Activated CD4-positive, CD25-positive, alpha-beta regulatory T cell treated with anti-CD3 and anti-CD28 coated beads, Interleukin-2, amount 50 U/mL, for 24 hours (primary cell): Measurements from ENCODE around the gene LILRA6.
"Not testable (repeated sequence)": the region's sequence is repeated elsewhere in the genome, so short reads cannot be mapped to it uniquely, and the experiment has no call there.

Experiments used
- ATAC-seq, 2 donors: fragments of 150-1000 bp; cut with Tn5 transposase; one replicate each; pipeline ENCODE4 v1.10.0; 2021; ENCODE audit warnings: mild to moderate bottlenecking in 1 of 2, moderate library complexity in 1 of 2

Gene LILRA6

GRCh38 chr19:54262066-54262465 is 19.5 kb upstream of the LILRA6 start:
- no peak for ATAC-seq

GRCh38 chr19:54257116-54257480 is 14.5 kb upstream of the LILRA6 start, which contains the start of gene LILRB5:
LILRB5 (minus strand) TSS chr19:54257273; CDS start chr19:54257193, 80 bp downstream.
- no peak for ATAC-seq

- no peak for ATAC-seq
These were observed 13.9 kb upstream of the LILRA6 start for GRCh38 chr19:54256250-54257115.

- ATAC-seq: no peak
These were observed 12.7 kb upstream of the LILRA6 start for GRCh38 chr19:54255105-54255775.

GRCh38 chr19:54254195-54254906 is 11.8 kb upstream of the LILRA6 start:
- no peak for ATAC-seq

GRCh38 chr19:54253331-54254194 is 11.0 kb upstream of the LILRA6 start:
- ATAC-seq: no peak

GRCh38 chr19:54252845-54253244 is 10.3 kb upstream of the LILRA6 start:
- ATAC-seq: no peak

- no peak for ATAC-seq
These were observed 9.7 kb upstream of the LILRA6 start for GRCh38 chr19:54252243-54252642.

GRCh38 chr19:54248016-54248601 is 5.5 kb upstream of the LILRA6 start:
- ATAC-seq: peak; percentile 75 to 76

- no peak for ATAC-seq
These were observed 4.7 kb upstream of the LILRA6 start for GRCh38 chr19:54247106-54247930.

- ATAC-seq: no peak
These were observed 3.3 kb upstream of the LILRA6 start for GRCh38 chr19:54245936-54246335.

GRCh38 chr19:54243809-54244208 is 1.2 kb upstream of the LILRA6 start:
- not testable (repeated sequence) for ATAC-seq

GRCh38 chr19:54242234-54242633 is 356 bp downstream of the LILRA6 start:
- ATAC-seq: not testable (repeated sequence)

- ATAC-seq: not testable (repeated sequence)
These were observed 1.9 kb downstream of the LILRA6 start for GRCh38 chr19:54240372-54241336.

- ATAC-seq: not testable (repeated sequence)
These were observed 2.9 kb downstream of the LILRA6 start for GRCh38 chr19:54239491-54240371.

GRCh38 chr19:54233941-54234340 is 8.6 kb downstream of the LILRA6 start:
- ATAC-seq: no peak

GRCh38 chr19:54231077-54231931 is 11.3 kb downstream of the LILRA6 start:
- peak; percentile 91 to 95 for ATAC-seq

- no peak for ATAC-seq
These were observed 12.6 kb downstream of the LILRA6 start for GRCh38 chr19:54230031-54230430.
